Endodermal cell (in vitro differentiated cells): Measurements from ENCODE around the gene ZBTB25. TPM values are rescaled to one million over a fixed set of nuclear protein-coding genes. Genes with fewer than 3 reads are reported as not detected.
A peak's percentile ranks its signal among the peaks of the same experiment; 100 is the strongest.

Source experiments
- DNase-seq: peaks from one replicate; pipeline ENCODE4 v3.0.0-alpha.2; 2017
- H3K27ac ChIP-seq: 2 replicates; pipeline ENCODE4 v1.5.1; 2013; ENCODE audit warnings: mild to moderate bottlenecking, low read depth, low read length, moderate library complexity
- H3K27me3 ChIP-seq: 2 replicates; pipeline ENCODE4 v1.6.1; 2013; ENCODE audit warnings: mild to moderate bottlenecking, low read length, moderate library complexity; ENCODE audit not compliant: insufficient read depth, control insufficient read depth, poor library complexity, severe bottlenecking
- H3K36me3 ChIP-seq: 2 replicates; pipeline ENCODE4 v1.7.0; 2013; ENCODE audit warnings: mild to moderate bottlenecking, low read length, moderate library complexity; ENCODE audit not compliant: control insufficient read depth, insufficient read depth
- H3K4me1 ChIP-seq: one replicate; pipeline ENCODE4 v1.7.0; 2013; ENCODE audit warnings: low read length; ENCODE audit not compliant: control insufficient read depth, insufficient read depth
- H3K4me3 ChIP-seq: 2 replicates; pipeline ENCODE4 v1.5.1; 2013; ENCODE audit warnings: mild to moderate bottlenecking, low read length, moderate library complexity
- H3K9ac ChIP-seq: 2 replicates; pipeline ENCODE4 v1.6.1; 2013; ENCODE audit warnings: mild to moderate bottlenecking, low read length, moderate library complexity; ENCODE audit not compliant: poor library complexity, severe bottlenecking; ENCODE audit errors: extremely low read depth
- H3K9me3 ChIP-seq: 2 replicates; pipeline ENCODE4 v1.6.1; 2013; ENCODE audit warnings: mild to moderate bottlenecking, low read length, moderate library complexity; ENCODE audit not compliant: control insufficient read depth
- H3K27ac Mint-ChIP-seq: 2 replicates; pipeline ENCODE4 v1.8.0; 2020; ENCODE audit warnings: mixed read lengths
- H3K27me3 Mint-ChIP-seq: 2 replicates; pipeline ENCODE4 v1.8.0; 2021; ENCODE audit warnings: mild to moderate bottlenecking, mixed read lengths; ENCODE audit not compliant: insufficient read depth
- H3K36me3 Mint-ChIP-seq: 2 replicates; pipeline ENCODE4 v1.8.0; 2020; ENCODE audit warnings: low read depth, mixed read lengths
- H3K4me1 Mint-ChIP-seq: 2 replicates; pipeline ENCODE4 v1.8.0; 2020; ENCODE audit warnings: mixed read lengths
- H3K4me3 Mint-ChIP-seq: 2 replicates; pipeline ENCODE4 v1.8.0; 2020; ENCODE audit warnings: mild to moderate bottlenecking, moderate library complexity, mixed read lengths
- H3K9me3 Mint-ChIP-seq: 2 replicates; pipeline ENCODE4 v1.8.0; 2020; ENCODE audit warnings: mild to moderate bottlenecking, mixed read lengths
- WGBS, 2 experiments: methylation state at CpG; one replicate each; pipeline versions ENCODE4 v1.1.5 to v1.1.7; 2013; ENCODE audit warnings: missing lambda C conversion rate in 2 of 2, mixed read lengths in 1 of 2; ENCODE audit not compliant: insufficient coverage in 1 of 2, insufficient read length in 1 of 2; 5-methylcytosine and 5-hydroxymethylcytosine counted together
- total RNA-seq, 2 donors: library from RNA; stranded (reverse); fragmentation: NEBNext Ultra II Directional in 1 of 2; extraction: Animal tissue kit (Norgen Biotek cat#: 25700) in 1 of 2; gene quantifications; 2 replicates in 1 of 2; 3 replicates in 1 of 2; pipeline ENCODE4 v1.2.1, GENCODE V29; 2021
- TF ChIP-seq, protein P1 (sequence below): fragments of 200-600 bp; sonication (generic); conservative IDR thresholded peaks from 2 replicates; pipeline ENCODE4 v1.5.0; 2021; ENCODE audit warnings: antibody characterized with exemption, mild to moderate bottlenecking

The ZBTB25 gene
- total RNA-seq, 2 donors from 2014 or later = 14.0 to 17.0 TPM

DNA sequence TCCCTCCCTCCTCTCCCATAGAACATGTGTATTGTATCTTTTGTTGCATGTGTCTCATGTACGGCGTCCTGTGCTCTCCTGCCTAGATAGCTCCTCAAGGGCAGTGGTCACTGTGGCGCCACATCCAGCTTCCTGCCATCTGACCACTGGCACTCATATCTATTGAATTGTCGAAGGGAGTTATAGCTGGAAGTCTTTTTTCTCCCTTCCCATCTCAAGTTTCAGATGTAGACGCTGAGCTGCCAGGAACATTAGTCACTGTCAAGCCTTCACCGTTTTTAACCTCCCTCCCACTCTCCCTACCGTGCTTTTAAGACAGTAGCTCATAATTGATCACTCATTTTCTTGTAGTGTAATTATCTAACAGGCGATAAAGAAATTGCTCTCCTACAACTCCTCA is 82.5 kb downstream of the ZBTB25 start:
- H3K27ac Mint-ChIP-seq = no peak overlapping the region
- H3K36me3 Mint-ChIP-seq = peaks cover 83% of the 10 kb centered on the region
- Histone ChIP-seq H3K27ac (no peak overlapping the region), H3K9me3 (no peaks in the 10 kb centered on the region), H3K36me3 (peaks cover 59% of the 10 kb centered on the region), H3K4me3 (no peak overlapping the region), H3K4me1 (no peaks in the 10 kb centered on the region), H3K27me3 (no peaks in the 10 kb centered on the region), H3K9ac (no peak overlapping the region)
- 80 to 85% methylated on average over 3 to 7 of the region's 8 CpGs for WGBS, 2 experiments
- TF ChIP-seq, protein P1, sequence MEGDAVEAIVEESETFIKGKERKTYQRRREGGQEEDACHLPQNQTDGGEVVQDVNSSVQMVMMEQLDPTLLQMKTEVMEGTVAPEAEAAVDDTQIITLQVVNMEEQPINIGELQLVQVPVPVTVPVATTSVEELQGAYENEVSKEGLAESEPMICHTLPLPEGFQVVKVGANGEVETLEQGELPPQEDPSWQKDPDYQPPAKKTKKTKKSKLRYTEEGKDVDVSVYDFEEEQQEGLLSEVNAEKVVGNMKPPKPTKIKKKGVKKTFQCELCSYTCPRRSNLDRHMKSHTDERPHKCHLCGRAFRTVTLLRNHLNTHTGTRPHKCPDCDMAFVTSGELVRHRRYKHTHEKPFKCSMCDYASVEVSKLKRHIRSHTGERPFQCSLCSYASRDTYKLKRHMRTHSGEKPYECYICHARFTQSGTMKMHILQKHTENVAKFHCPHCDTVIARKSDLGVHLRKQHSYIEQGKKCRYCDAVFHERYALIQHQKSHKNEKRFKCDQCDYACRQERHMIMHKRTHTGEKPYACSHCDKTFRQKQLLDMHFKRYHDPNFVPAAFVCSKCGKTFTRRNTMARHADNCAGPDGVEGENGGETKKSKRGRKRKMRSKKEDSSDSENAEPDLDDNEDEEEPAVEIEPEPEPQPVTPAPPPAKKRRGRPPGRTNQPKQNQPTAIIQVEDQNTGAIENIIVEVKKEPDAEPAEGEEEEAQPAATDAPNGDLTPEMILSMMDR = no peak
- H3K9me3 Mint-ChIP-seq = no peaks in the 10 kb centered on the region
- no peak for DNase-seq
- H3K4me1 Mint-ChIP-seq = no peaks in the 10 kb centered on the region
- H3K27me3 Mint-ChIP-seq = no peaks in the 10 kb centered on the region
- H3K4me3 Mint-ChIP-seq = no peak overlapping the region

DNA sequence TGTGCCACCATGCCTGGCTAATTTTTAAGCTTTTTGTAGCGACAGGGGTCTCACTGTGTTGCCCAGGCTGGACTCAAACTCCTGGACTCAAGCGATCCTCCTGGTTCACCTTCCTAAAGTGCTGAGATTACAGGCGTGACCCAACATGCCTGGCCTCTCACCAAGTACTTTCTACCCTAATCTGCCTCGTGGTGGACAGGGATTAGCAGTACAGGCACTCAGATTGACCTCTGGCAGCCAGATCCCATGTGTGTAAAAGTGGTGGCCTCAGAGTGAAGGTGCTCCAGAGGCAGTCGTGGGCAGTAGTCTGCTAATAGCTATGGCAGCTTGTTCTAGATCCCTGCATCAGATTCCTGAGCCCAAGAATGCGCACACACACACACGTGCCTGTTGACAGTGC is 84.6 kb downstream of the ZBTB25 start:
- Mint-ChIP-seq H3K4me1 (no peaks in the 10 kb centered on the region), H3K27ac (peak overlapping the region; percentile 16), H3K4me3 (no peak overlapping the region), H3K9me3 (no peaks in the 10 kb centered on the region), H3K27me3 (no peaks in the 10 kb centered on the region), H3K36me3 (peaks cover 79% of the 10 kb centered on the region)
- DNase-seq = no peak
- Histone ChIP-seq H3K4me1 (no peaks in the 10 kb centered on the region), H3K27me3 (no peaks in the 10 kb centered on the region), H3K4me3 (no peak overlapping the region), H3K9me3 (no peaks in the 10 kb centered on the region), H3K27ac (no peak overlapping the region), H3K36me3 (peaks cover 59% of the 10 kb centered on the region), H3K9ac (no peak overlapping the region)
- 91 to 92% methylated on average over 5 to 7 of the region's 7 CpGs for WGBS, 2 experiments
- TF ChIP-seq, protein P1 = no peak

DNA sequence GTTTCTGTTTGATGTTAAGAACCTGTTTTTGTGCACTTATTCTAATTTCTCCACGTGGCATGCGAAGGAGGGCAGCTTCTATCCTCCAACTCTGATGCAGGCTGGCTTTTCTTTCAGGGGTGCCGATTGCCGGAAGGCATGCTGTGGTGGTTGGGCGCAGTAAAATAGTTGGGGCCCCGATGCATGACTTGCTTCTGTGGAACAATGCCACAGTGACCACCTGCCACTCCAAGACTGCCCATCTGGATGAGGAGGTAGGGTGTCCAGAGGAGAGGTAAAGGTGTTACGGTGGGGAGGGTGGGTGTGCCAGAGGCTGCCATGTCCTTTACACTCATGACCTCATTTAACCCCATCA is 85.9 kb downstream of the ZBTB25 start:
- WGBS, 2 experiments = 93 to 100% methylated on average over 4 to 6 of the region's 7 CpGs
- peaks cover 61% of the 10 kb centered on the region for H3K36me3 ChIP-seq

More for the DNA sequence above, 85.9 kb downstream of the ZBTB25 start:
- Mint-ChIP-seq H3K36me3 (peaks cover 76% of the 10 kb centered on the region), H3K4me3 (no peak overlapping the region), H3K9me3 (no peaks in the 10 kb centered on the region), H3K4me1 (no peaks in the 10 kb centered on the region), H3K27me3 (no peaks in the 10 kb centered on the region), H3K27ac (no peak overlapping the region)
- DNase-seq = no peak
- H3K27ac ChIP-seq = no peak overlapping the region
- H3K9ac ChIP-seq = no peak overlapping the region
- no peaks in the 10 kb centered on the region for H3K4me1 ChIP-seq
- no peak overlapping the region for H3K4me3 ChIP-seq
- H3K9me3 ChIP-seq = no peaks in the 10 kb centered on the region
- TF ChIP-seq, protein P1 = no peak
- H3K27me3 ChIP-seq = no peaks in the 10 kb centered on the region
